SKM-1 treated with dmso at 0.1 percent for 144 hours (cell line): Measurements from ENCODE around the gene AQP3.
"Not testable (repeated sequence)": the region's sequence is repeated elsewhere in the genome, so short reads cannot be mapped to it uniquely, and the experiment has no call there.

Source experiments
- DNase-seq: peaks from one replicate; lab custom pipeline; 2025; ENCODE audit not compliant: unreplicated experiment; lab: John Stamatoyannopoulos, UW

Gene AQP3

GRCh38 chr9:33442125-33442524, 5.3 kb downstream of the AQP3 start:
- DNase-seq, result no peak

GRCh38 chr9:33440609-33441008, 6.8 kb downstream of the AQP3 start:
- no peak for DNase-seq

- no peak for DNase-seq
Observed at GRCh38 chr9:33440204-33440603, 7.2 kb downstream of the AQP3 start.

GRCh38 chr9:33439731-33440130, 7.7 kb downstream of the AQP3 start:
- DNase-seq, result no peak

GRCh38 chr9:33438926-33439680, 8.3 kb downstream of the AQP3 start:
- no peak for DNase-seq

DNA sequence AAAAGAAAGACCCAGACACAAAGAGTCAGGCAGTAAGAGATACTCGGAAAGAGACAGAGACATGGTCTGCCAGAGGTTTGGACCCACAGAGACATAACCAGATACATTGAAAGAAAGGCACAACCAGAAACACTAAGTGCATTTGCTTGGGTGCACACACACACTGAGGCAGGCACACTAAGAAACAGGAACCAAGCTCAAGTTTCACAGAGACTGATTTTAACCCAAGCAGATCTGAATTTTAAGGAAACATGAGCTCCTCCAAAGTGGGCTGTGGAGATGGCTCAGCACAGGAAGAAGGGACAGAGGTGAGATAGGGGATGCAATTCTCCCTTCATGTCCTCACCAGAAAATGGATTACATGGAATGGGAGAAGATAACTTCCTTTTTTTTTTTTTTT, 9.5 kb downstream of the AQP3 start:
- peak; percentile 36 for DNase-seq

- no peak for DNase-seq
Observed at GRCh38 chr9:33437205-33437604, 10.2 kb downstream of the AQP3 start.

GRCh38 chr9:33436445-33436844, 10.9 kb downstream of the AQP3 start:
- DNase-seq, result no peak

DNA sequence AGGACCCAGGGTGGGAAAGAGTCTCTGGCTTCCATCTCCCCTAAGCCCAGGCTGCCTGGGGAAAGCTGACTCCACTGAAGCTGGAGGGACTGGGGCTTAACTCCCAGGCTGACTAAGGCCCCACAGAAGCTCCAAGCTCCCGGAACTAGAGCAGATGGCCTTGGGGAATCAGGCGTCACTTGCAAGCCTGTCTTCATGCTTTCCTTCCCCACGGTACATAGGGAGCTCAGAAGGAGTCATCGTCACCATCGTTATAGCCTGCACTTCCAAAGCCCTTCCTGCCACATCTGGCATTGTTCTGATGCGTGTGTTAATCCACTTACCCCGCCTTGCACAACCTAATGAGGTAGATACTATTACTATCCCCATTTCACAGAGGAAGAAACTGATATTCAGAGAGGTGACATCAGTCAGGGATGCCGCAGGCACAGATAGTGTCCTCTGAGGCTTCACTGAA, 11.5 kb downstream of the AQP3 start:
- DNase-seq, result no peak

- DNase-seq, result no peak
Observed at GRCh38 chr9:33434317-33435105, 12.9 kb downstream of the AQP3 start.

DNA sequence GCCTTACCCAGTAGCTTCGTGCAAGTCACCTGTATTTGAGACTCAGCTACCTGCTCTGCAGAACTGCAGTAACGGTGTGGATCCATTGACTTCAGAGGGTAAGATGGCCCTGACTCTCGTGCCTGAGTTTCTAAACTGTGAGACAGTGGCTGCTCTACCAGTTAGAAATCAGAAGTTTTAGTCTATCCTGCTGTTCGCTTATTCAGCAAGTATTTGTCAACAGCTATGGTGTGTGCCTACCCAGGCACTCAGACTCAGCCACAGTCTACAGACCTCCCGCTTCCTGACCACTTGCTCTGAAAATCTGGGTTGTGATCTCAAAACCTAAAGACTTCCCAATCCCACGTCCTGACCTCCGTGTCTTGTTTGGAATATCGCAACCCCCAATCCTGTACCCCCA, 13.5 kb downstream of the AQP3 start:
- DNase-seq, result no peak

GRCh38 chr9:33431420-33431819, 16.0 kb downstream of the AQP3 start:
- DNase-seq, result no peak

DNA sequence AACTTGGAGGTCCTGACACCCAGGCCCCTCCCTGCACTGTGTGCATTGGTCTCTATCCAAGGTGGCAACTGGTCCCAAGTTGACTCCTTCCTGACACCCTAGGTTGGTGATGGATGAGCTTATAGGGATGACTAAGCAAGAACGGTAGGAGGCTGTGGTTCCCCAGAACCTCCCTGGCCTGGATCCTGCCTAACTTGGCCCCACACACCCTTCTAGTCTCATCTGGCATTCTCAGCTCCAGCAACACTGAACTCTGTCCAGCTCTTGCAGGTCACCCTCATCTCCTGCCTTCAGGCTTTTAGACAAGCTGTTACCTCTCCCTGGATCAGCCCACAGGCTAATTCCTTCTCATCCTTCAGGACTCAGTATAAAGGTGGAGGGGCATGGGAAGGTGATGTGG, 16.5 kb downstream of the AQP3 start:
- no peak for DNase-seq

- DNase-seq, result no peak
Observed at GRCh38 chr9:33429256-33429985, 18.0 kb downstream of the AQP3 start.

DNA sequence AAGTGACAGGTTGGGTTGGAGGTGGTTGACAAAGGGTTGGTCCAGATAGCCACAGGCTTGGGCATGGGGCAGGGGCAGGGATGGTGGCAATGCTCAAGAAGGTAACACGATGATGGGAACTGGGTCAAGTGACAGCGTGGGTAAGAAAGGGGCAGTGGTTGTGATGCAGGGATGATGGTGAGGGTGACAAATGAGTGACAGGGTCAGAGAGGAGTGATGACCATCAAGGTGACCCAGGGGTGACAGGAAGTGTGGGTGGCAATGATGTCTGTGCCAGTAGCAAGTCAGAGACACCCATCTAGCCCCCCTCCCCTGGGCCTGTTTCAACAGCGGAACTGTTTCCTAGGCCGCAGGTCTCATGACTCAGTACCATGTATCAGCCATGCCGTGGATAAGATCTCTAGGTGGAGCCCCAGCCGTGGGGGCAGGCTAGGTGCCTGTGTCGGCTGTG, 20.5 kb downstream of the AQP3 start:
- DNase-seq, result no peak

DNA sequence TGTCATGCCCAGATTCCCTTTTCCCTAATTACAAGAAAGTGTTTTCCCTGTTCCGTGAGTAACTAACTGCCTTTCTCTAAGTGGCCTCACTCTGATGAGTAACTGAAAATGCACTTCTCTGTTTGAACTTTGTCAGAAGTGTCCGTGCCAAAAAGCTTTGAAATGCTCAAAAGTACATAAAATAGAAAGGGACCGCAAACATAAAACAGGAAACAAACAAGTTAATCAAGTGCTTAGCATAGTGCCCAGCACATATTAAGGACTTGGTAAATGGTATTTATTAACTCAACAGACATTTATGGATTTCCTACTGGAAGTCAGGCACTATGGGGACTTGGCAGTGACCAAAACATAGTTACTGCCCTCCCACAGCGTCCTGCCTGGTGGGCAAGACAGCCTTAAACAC, 22.3 kb downstream of the AQP3 start:
- DNase-seq, result no peak

DNA sequence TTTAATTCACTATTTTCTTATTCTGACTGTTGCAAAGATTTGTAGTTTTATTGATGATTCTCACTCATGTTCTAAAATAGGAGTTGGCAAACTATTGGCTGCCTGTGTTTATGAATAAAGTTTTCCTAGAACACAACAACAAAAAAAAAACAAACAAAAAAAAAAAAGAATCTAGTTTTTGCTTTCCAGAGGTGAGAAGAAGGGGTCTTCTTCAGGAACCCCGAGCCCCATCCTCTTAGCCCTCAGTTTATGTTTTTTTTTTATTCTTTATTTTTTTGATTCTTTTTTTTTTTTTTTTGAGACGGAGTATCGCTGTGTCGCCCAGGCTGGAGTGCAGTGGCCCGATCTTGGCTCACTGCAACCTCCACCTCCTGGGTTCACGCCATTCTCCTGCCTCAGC, 22.9 kb downstream of the AQP3 start:
- DNase-seq, result not testable (repeated sequence)

DNA sequence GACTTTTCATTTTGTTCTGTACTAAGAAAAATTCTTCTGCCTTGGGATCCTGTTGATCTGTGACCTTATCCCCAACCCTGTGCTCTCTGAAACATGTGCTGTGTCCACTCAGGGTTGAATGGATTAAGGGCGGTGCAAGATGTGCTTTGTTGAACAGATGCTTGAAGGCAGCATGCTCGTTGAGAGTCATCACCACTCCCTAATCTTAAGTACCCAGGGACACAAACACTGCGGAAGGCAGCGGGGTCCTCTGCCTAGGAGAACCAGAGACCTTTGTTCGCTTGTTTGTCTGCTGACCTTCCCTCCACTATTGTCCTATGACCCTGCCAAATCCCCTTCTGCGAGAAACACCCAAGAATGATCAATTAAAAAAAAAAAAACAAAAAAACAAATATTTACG, 23.4 kb downstream of the AQP3 start:
- DNase-seq, result not testable (repeated sequence)

DNA sequence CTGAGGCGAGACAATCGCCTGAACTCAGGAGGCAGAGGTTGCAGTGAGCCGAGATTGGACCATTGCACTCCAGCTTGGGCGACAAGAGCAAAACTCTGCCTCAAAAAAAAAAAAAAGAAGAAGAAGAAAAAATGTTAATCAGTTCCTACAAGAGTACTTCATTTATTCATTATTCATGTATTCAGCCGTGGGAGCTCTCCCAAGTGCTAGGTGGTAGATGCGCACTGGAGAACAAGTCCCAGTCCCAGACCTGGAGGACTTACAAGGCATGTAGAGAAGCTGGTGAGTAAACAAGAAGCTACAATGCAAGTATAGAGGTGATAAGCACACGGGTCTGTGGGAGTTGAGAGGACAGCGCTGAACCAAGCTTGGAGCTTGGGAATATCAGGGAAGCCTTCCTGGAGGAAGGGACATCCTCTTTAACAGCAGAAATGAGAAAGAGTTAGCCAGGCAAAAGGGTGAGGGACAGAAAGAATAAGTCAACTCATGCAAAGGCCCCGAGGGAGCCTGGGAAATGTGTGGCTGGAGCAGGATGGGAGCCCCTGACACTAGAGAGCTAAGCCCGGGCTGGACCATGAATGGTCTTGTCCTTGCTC, 27.6 kb downstream of the AQP3 start:
- DNase-seq, result no peak

GRCh38 chr9:33418090-33418489, 29.3 kb downstream of the AQP3 start:
- DNase-seq, result no peak

DNA sequence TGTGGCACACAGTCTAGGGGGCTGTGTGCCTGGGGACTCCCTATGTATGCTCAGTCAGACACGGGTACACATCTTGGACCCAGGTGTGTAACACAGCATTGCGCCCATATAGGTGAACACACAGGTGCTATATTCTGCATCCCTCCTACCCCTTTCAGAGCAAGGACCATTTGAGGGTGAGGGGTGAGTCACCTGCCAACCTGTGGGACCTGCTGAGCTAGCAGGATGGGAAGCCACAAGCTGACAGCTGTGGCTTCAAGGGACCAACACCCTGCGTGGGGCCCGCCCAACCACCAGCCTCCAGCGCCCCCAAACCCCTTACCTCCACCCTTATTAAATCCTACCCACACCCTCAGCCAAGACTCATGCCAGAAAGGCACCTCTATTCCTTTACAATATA, 30.4 kb downstream of the AQP3 start:
- DNase-seq, result no peak
